HG03095 (cell line): Measurements from ENCODE around the gene GNA14.
"Not testable (repeated sequence)": the region's sequence is repeated elsewhere in the genome, so short reads cannot be mapped to it uniquely, and the experiment has no call there.

Experiments used
- ATAC-seq: cut with Tn5 transposase; IDR thresholded peaks from one replicate; pipeline ENCODE4 v1.9.1; 2021; ENCODE audit warnings: moderate library complexity; ENCODE audit not compliant: unreplicated experiment

The GNA14 gene

DNA sequence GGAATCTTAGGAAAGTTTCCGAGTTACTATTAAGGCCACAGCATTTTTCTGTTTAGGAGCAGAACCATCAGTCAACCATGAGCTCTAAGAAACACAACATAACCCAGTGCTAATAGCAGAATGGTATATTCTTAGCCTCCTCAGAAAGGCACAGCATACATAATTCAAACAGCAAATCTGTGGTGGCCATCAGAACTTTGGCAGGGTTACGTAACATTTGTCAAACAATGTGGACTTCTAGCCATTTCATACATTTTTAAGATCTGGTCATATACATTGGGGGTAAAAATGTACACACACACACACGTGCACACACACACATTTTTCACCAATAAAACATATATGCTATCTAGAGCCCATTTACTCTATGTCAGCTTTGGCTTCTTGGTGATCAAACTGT, 225.2 kb downstream of the GNA14 start:
- no peak for ATAC-seq

DNA sequence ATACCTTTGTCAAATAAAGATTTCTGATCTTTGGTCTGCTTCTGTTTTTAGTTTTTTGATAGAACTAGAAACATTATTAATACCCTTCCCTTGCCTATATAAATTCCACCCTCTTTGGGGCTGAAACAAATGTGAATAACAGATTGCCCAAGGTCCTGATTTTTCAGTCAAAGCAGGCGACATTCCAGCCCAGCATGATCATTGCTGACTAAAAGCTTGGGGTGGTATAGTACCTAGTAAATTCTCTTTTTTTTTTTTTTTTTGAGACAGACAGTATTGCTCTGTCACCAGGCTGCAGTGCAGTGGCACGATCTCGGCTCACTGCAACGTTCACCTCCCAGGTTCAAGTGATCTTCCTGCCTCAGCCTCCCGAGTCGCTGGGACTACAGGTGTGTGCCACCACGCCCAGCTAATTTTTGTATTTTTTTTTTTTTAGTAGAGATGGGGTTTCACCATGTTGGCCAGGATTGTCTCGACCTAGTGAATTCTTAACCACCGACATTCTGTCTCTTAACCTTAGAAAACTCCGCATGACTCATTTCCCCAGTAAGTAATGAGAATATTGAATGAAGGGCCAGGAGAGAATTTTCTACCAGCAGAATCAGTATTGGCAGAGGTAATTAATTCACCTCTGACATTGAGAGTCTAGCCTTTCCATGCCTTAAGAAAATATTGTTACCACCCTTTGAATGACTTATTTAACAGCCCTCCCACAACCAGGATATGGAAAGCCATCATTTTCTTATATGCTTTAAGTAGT, 226.4 kb downstream of the GNA14 start:
- ATAC-seq, result no peak

DNA sequence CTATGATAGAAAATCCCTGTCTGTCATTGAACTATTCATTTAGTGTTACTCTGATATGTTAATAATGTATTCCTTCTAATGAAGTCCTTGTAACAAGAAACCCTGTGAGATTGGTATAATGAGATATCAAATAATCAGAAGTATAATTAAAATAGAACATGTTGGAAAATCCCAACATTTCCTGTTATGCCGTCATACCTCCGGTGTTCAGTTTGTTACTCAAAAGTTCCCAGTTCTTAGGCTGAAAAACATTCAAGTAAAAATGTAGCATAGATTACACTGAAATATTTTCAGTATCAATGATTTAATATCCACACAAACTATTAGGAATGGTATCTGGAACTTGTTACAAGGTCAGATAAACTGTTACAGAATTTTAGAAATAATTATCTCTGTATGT, 227.5 kb downstream of the GNA14 start:
- no peak for ATAC-seq

DNA sequence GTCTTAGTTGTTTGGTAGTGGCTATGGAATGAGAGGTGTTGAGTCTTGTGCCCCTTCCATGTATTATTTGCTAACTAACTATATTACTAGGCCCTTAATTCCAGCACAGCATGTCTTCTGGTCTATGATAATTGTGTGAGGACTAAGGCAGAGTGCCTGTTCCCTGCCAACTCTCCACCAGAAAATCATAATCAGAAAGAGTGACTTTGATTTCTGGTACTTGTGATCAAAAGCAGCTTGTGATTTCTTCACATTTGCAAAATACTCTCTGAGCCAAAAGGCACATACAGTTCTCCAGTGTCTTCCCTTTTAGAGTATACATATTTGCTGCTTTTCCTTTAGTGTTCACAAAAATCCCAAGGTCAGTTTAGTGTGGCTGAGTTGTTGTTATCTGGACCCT, 229.9 kb downstream of the GNA14 start:
- ATAC-seq, result no peak

DNA sequence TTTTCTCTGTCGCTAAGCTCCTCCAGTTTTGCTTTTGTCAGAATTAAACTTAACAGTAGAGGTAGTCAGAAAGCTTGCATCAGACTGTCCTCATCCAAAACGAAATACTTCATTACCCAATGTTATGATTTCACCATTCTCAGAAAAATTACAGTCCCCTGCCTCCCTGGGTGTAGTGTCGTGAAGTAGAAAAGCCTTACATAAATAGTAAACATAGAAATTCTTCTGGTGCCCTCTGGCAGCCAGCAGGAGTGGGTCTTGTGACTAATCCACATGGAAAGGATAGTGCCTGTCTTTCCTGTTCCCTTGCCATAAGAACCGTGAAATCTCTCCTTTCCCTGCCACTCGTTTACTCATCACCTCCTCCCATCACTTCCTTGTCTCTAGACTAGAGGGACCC, 230.6 kb downstream of the GNA14 start:
- no peak for ATAC-seq

DNA sequence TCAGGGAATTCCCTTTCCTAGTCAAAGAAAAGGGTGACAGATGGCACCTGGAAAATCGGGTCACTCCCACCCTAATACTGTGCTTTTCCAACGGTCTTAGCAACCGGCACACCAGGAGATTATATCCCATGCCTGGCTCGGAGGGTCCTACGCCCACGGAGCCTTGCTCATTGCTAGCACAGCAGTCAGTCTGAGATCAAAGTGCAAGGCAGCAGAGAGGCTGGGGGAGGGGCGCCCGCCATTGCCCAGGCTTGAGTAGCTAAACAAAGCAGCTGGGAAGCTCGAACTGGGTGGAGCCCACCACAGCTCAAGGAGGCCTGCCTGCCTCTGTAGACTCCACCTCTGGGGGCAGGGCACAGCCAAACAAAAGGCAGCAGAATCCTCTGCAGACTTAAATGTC, 239.6 kb downstream of the GNA14 start:
- not testable (repeated sequence) for ATAC-seq

DNA sequence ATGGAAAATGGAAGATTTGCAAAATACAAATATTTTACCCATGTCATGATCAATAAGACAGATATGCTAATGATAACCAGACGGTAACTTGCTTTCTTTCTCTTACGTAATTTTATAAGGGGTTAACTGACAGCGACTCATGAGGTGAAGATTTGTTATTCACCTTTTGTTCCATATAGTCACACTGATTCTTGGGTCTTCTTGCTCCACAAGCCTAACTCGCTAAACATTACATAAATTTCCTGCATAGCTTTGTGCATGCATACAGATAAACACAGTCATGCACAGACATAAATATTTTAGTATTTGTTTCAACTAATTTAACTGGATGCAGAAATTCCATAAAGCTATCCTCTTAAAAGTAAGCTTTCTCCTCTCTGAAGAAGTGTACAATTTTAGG, 244.9 kb downstream of the GNA14 start:
- ATAC-seq, result no peak

DNA sequence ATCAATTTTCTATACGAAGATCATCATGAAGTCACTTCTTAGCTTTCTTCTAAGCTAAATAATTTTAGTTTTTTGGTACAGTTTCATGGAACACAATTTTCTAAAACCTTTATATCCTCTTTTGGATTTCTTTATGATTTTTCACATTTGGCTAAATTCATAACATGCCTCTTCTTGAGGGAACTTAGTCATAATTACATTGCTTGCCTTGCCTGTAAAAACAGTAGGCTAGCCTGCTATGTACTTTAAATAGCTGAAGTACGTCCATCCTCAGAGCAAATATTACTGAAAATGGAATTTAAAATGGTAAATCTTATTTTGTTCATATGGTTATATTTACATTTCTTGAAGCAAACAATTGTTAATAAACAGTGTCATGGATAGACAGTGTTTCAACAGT, 245.8 kb downstream of the GNA14 start:
- no peak for ATAC-seq

DNA sequence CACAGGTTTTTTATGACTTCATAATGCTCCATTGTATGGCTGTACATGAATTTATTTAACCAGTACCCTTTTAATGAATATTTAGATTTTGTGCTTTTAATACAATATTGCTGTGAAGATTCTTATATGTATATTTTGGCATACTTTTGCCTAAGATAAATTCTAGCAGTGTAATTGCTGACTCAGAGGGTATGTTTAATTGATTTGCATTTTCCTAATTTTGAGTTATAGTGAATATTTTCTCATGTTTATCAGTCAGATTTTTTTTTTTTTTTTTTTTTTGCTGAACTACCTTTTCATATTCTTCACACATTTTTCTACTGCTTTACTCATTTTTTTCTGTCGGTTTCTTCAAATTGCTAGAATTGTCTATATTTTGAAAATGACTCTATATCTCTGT, 248.2 kb downstream of the GNA14 start:
- ATAC-seq, result no peak

DNA sequence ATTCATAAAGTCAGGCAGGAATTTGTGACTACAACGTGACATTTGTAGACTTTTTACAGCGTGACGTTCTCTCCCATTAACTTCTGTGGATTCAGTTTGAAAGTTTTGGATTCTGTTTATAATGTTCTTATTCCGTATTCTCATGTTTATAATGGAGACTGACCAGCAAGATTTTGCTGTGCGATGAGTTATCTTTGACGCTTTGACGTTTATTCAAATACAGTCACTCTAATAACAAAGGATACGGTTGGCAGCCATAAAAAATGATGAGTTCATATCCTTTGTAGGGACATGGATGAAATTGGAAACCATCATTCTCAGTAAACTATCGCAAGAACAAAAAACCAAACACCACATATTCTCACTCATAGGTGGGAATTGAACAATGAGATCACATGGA, 249.5 kb downstream of the GNA14 start:
- not testable (repeated sequence) for ATAC-seq

DNA sequence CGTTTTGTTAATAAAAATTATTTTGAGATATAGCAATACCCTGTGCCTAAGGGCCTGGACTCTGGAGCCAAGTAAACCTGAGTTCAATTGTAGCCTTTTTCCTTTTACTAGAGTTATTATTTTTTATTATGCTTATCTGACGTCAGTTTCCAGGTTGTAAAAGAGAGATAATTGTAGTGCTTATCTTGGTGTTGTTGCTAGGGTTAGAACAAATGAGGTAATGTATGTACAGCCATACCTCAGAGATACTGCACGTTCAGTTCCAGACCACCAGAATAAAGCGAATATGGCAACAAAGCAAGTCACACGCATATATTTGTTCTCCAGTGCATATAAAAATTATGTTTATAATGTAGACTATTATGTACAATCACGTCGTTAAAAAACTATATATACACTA, 255.8 kb downstream of the GNA14 start:
- ATAC-seq, result no peak

DNA sequence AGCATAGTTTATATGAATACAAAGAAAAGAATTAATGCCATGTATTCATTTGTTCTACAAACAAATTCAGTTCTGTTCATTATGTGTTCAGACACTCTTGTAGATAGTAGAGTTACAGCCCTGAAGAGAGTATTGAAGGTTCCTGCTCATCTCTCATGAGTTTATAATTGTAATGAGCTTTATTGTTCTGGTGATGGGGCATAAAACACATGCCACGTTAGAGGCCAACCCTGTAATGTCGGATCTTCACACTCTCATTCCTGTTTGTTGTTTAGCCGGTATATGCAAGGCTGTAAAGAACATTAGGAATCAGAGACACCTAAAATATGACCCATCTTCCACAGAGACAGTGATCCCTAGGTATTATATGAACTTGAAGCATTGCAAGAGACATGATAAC, 256.3 kb downstream of the GNA14 start:
- ATAC-seq, result no peak

DNA sequence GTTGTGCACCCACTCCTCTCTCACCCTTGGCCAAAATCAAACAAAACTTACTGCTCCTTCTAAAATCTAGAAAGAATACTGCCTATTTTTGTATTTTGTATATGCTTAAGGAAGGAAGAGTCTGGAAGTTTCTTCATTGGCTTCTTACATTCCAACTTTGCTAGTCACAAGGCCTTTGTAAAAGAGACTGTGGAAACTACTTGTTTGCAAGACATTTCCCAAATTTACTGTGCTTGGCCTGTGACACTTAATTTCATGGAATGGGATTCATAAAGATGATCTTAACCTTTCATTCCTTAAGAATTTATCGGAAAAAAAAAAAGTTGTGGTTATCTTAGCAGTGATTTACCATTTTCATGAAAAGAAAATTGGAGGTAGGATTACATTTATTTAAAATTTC, 261.9 kb downstream of the GNA14 start:
- no peak for ATAC-seq

DNA sequence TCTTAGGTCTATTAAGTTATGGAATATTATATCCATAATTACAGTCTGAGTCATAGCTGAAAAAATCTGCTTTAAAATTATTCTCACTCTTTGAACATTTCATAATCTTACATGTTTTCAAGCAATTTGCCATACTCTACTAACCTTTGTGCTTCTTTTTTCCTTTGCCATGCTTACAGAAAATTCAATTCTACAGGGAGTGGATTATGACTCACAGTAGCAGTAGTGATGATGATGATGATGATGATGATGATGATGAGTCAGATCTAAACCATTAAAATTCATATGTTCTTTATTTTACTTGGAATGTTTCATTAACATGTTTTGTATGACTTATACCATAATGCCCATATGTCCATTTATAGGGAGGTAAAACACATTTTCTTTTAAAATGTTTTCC, 263.7 kb downstream of the GNA14 start:
- no peak for ATAC-seq

DNA sequence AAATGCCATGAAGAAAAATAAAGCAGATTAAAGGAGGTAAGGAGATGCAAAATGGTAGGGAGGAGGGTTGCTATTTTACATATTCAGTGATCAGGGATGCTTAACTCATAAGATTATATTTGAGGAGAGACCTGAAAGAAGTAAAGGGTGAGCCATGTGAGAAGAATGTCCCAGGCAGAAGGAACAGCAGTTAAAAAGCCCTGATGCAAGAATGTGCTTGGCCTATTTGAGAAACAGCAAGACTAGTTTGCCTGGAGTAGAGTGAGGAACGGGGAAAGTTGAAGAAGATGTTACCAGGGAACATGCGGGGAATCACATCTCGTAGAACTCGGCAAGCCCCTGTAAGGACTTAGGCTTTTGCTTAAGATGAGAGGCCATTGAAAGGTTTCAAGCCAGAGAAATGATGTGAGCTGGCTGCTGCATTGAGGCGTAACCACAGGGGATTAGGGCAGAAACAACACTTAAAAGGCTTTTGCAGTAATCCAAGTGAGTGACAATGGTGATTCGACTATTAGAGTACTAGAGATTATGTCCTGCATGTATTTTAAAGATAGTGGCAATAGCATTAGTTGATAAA, 272.1 kb downstream of the GNA14 start:
- no peak for ATAC-seq

DNA sequence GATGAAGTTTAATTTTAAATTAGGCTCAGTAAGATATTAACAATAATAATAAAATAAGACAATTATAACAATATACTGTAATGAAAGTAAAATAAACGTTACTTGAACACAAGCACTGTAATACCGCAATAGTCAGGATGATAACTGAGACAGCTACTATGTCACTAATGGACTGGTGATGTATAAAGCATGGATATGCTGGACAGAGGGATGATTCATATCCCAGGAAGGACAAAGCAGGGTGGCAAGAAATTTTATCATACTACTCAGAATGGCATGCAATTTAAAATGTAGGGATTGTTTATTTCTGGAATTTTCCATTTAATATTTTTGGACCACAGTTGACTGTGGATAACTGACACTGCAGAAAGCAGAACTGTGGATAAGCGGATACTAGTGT, 273.9 kb downstream of the GNA14 start:
- ATAC-seq, result no peak
